NCI-H748 (cell line): Measurements from ENCODE around the gene RSBN1L.

ENCODE experiments used
- DNase-seq: peaks from one replicate; lab custom pipeline; 2025; ENCODE audit not compliant: unreplicated experiment; lab: John Stamatoyannopoulos, UW

RSBN1L gene

DNA sequence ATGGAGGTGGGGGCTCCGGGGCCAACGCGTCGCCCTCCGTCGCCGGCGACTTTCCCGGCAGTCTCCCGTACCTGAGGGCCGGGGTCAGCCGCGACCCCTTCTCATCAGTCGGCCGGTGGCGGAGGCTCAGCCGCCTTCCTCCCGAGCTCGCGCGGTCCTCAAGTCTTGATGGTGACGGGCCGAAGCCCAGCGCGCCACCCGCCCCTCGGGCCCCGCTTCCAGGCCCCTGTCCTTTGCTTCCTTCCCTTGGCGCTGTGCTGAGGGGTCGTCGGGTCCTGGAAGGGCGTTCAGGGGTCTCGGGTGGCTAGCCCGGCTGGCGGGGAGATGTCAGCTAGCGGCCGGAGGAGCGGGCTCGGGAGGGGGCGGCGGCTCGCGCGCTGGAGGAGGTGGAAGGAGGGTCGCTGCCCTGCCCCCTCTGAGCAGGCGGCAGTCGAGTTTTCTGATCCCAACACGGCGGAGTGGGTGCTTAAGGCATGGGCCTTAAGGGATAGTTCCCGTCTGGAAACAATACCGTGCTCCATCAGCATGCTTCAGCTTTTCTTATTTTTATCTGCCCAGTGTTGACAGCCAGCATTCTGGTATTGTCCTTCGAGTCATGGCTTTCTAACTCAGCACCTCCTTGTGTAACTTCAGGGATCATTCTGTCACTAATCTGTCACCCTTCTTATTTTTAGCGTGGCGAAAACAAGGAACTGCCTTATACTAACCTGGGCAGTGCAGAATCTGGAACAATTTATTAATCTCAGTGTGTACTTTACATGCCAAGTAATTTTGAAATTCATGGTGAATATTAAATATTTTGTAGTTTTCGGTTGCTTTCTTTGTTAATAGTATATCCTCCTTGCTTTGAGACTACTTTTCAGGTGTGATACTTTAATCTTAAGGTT, 103.1 kb downstream of the RSBN1L start:
- peak; percentile 59 for DNase-seq

DNA sequence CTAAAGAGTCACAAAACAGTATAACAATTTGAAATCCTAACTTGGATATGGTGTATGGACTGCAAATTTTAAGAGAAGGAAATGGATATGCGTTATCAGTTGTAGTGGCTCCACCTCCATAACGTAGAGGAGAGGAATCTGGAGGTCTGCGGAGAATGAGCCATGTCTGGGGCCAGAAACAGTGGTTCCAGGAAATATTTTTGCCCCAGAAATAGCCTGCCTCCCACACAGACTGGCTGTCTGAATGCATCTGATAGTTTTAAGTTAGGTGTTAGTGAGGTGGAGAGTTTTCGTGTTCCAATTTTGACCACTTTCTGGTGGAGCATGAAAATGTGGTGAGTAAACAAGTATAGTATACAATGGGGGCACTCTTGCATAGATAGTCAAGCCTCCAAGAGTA, 103.9 kb downstream of the RSBN1L start:
- DNase-seq, result no peak

DNA sequence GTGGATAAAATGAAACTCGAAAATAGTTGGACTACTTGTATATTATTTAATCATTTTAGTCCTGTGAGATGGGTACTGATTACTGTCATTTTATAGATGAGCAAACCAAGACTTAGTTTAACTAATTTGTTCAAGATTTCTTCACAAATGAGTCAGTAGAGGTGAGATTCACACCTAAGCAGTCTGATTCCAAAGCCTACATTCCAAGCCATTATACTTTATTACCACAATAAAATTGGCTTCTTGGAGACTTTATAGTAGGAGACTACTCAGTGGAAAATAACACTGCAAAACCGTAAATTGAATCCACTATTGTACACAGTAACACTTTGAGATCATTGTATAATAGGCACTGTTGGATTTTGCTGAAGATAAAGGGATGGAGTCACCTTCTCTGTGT, 104.5 kb downstream of the RSBN1L start:
- DNase-seq, result no peak

DNA sequence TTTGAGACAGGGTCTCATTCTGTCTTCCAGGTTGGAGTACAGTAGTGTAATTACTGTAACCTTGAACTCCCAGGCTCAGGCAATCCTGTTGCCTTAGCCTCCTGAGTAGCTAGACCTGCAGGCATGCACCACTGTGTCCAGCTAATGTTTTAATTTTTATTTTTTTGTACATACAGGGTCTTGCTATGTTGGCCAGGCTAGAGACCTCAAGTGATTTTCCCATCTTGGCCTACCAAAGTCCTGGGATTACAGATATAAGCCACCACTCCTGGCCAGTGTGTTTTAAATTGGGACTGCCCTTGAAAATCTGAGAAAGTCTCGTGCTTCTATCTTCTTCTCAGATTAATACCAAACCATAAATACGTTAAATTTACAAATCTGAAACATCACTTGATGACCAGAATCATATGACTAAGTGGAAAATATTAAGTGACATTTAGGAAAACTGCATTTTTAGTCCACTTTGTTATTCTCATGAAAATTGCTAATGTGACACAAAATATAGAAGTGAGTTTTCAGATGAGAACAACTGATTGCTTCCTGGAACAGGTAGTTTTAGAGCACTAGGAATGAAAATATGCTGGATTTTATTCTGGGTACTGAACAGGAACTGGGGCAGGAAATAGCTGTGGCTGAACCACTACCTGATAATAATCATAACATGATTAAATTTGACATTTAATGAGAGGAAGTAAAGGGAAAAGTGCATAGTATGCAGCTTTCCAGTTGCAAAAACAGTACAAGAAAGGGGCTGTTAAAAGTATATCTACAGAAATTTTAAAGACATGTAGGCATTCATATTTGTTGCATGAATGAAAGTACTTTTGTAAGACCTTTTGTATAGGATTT, 106.5 kb downstream of the RSBN1L start:
- no peak for DNase-seq

DNA sequence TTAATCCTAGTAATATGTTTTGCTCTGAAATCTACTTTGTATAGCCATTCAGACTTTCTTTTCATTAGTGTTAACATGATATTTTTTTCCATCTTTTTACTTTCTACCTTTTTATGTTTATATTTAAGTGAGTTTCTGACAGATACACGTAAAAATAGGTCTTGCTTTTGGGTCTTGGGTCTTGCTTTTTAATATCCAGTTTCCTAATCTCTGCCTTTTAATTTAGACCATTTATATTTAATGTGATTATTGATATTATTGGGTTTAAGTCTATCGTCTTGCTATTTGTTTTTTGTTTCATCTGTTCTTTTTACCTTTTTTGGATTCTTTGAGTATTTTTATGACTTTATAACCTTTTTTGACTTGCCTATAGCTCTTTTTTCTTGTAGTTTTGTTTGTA, 110.2 kb downstream of the RSBN1L start:
- no peak for DNase-seq

DNA sequence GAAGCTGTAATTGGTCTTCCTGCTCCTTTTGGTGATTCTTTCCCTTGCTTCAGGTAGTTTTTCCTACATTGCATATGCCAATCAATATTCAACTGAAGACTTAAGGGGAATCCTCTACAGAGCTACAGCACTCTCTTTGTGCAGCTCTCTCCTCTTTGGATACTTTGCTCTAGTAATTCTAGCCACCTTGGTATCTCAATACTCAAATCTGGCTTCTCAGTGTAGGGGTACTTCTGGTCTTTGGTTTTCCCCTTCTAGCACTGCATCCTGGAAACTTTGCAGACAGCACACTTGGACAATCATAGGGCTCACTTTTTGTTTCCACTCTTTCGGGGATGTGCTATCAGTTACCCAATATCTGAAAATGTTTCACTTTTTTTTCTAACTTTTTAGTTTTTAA, 112.3 kb downstream of the RSBN1L start:
- DNase-seq, result no peak

DNA sequence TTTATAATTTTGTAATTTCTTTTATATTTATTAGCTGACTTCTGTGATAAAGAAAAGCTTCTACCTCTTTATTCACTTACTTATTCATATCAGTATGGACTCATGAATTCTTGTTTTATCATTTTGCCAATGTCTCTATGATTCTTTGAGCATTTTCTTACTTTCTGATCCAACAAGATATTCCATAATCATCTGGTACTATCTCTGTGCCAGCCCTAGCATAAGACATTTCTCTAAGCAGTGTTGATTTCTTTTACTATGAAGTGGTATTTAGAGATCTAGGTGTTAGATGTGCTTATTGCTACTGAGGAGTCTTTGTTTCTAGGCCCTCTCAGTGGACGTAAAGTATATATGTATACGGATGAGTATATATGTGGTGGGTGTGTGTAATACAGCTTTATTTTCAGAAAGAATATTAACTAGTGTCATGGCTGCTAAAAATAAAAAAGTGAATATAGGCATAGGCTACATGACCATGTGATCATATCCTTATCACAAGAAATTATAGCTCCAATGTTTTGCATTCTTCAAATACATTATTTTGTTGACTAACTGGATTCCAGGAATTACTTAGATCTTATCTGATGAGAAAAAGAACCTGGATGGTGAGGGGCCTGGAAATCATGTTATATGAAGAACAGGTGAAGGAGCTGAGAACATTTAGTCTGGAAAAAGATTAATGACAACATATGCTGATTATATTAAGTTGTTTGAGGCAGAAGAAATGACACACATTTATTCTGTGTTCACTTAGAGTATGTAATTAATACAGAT, 115.4 kb downstream of the RSBN1L start:
- no peak for DNase-seq

DNA sequence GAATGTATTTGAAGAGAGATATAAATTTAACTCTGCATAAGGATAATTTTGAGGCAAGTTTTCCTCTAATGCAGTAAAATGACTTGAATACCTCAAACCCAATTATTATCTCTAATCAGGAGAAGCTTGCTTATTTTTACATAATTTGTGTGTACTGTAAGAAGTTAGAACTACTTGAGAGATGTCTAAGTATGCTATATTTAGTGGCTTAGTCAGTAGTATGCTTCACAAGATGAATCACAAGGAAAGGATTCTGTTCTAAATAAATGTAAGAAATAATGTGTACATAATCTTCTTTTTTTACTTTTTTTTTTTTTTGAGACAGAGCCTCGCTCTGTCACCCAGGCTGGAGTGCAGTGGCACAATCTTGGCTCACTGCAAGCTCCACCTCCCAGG, 116.0 kb downstream of the RSBN1L start:
- DNase-seq, result no peak

DNA sequence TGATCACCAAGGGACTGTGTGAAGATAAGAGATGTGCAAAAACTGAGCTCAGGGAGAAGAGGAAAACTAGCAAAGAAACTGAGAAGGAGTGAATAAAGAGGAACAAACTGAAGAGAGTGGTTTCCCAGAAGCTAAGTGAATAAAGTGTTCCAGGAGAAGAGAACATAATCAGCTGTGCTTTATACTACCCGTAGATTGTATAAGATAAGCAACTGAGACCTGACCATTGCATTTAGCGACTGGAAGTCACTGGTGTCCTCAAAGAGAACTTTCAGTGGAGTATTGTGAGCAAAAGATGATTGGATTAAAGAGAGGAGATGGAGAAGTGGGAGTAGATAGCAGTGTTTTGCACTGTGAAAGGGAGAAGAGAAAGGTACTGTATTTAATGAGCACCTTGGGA, 116.9 kb downstream of the RSBN1L start:
- DNase-seq, result no peak

DNA sequence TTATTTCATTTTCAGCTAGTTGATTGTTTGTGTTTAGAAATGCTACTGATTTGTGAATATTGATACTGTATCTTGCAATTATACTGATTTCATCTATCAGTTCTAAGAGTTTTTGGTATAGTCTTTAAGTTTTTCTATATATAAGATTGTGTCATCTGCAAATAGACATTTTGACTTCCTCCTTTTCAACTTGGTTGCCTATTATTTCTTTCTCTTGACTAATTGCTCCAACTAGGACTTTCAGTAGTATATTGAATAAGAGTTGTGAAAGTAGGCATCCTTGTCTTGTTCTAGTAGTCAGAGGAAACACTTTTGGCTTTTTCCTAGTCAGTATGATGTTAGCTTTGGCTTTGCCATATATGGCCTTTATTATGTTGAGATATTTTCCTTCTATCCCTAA, 122.8 kb downstream of the RSBN1L start:
- DNase-seq, result no peak

DNA sequence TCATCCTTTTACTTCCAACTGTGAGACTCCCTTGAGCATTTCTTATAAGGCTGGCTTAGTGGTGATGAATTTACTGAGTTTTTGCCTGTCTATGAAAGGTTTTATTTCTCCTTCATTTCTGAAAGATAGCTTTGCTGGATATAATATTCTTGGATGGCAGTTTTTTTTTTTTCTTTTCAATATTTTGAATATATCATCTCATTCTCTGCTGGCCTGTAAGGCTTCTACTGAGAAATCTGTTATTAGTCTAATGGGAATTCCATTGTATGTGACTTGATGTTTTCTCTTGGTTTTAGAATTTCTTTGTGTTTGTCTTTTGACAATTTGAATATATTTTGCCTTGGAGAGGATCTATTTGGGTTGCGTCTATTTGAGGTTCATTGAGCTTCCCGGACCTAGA, 124.7 kb downstream of the RSBN1L start:
- DNase-seq, result no peak

DNA sequence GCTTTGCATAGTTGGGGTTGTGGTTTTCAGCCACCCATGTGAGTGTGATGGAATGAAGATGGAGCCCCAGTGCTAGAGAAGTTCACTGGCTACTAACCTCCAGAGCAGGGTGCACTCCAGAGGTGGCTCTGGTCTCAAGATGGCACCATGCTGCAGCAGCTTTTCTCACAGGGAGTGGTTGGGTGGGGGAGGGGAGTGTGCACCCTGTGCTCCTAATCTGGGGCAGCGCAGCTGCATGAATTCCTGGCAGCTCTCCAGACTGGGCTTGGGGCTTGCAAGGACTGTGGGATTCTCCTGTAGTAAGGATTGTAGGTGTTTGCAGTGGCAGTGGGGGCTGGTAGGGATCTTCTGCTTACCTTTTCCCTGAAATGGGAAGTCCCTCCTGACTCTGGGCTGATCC, 126.0 kb downstream of the RSBN1L start:
- peak; percentile 5 for DNase-seq

DNA sequence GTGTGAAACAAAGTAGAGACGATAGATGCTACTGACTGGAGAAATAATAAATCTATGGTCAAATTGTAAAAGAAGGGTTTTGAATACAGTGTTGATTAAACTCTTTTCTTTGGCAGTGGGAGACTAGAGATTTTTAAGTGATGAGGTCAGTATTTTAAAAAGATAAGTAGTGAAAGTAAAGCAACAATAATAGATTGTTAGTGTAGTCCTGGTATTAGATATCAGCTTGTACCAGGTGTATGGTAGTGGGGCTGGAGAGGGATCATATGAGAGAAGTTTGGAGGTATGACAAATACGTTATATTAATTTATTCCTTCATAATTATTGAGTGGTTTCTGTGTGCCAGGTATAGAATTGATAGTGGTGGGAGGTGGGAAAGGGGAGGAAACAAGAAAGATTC, 127.5 kb downstream of the RSBN1L start:
- DNase-seq, result no peak

DNA sequence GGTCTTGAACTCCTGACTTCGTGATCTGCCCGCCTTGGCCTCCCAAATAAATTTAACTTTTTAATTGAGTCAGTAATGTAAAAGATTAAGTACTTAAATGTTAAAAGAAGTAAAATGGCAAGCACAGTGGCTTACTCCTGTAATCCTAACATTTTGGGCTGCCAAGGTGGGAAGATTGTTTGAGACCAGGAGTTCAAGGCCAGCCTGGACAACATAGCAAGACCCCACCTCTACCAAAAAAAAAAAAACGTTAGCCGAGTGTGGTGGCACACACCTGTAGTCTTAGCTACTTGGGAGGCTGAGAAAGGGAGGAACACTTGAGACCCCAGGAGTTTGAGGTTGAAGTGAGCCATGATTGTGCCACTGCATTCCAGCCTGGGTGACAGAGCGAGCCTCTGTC, 128.4 kb downstream of the RSBN1L start:
- no peak for DNase-seq

DNA sequence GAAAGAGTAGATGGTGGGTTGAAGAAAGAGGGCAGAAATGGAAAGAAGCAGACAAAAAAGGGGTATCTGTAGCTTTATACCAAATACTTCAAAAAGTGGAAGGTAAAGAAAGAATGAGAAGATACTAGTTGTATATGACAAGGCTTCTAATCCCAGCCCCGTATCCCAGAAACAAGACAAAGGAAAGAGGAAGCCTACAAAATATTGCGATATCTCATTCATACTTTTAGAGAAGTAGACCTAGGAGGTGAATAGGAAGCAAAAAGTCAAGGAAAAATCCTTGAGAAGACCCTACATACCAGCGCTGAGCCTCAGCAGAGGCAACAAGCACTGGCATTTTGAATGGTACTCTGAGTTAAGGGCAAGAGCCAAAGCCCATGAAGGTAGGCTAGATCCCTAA, 128.9 kb downstream of the RSBN1L start:
- no peak for DNase-seq

DNA sequence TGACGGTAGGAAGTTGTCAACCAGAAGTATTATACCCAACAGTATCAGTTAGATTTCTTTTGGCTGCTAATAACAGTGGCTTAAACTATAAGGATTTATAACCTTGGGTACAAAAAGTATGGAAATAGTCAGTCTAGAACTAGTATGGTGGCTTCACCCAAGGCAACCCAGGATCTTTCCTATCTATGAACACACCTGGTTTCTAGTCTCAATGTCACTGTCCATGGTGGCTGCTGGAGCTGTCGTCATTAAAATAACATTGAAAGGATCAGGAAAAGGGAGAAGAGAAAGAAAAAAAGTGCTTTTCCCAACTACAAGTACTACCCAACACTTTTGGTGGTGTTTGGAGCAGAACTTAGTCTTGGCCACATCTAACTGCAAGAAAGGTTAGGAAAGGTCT, 130.0 kb downstream of the RSBN1L start:
- DNase-seq, result no peak

DNA sequence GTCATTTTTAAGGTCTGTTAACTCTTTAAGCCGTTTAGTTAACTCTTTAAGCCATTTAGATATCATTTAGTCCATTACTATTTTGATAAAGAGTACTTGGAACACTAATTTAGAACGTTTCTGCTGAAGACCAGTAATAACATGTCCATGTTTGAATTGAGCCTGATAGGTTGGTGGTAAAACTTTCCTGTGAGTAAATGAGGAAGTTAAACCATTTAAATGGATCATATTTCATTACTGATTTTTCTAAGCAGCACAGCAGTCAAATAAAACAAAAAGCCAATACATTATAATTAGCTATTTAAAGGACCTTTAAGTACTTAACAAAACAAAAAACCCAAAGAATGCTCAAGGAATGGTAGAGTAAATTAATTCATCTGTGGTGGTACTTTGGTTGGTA, 131.7 kb downstream of the RSBN1L start:
- DNase-seq, result peak; percentile 14

DNA sequence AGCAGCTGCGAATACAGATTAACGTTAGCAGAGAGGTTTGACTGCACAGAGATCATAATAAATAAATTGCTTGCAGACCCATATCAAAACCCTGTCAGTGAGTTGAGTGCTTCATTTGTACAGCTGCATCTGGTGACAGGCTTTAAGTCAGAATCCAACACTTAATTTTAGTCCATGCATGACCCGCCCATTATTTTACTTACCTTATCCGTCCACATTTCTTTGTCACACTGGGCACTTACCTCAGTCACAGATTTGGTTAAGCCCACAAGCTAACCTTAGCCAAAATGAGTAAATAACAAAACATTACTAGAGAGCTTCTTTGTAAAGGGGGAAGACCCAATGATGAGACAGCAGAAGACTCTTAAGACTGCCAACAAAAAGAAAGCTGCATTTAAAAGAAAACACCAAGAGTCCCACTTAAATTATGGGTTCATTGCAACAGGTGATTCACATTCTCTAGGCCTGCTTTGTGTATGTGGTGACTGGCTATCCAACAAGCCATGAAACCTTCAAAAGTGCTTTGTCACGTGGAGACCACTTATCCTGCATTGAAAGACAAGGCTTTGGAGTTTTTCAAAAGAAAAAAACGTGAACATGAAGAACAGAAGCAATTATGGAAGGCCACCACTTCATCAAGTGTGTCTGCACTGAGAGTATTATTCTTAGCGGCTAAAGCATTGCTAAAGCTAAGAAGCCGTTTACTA, 134.5 kb downstream of the RSBN1L start:
- peak; percentile 30 for DNase-seq

DNA sequence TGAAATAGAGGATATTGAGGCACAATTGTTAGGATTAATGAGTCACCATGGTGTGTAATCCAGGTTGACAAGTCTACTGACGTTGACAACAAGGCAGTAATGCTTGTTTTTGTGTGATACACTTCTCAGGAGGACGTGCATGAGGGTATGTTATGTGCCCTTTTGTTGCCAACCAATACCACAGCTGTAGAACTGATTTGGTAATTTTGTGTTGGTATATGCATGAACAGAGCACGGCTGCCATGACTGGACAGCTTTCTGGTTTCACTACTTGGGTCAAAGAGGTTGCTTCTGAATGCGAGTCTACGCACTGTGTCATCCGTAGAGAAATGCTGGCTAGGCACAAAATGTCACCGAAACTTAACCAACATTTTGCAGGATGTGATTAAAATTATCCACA, 135.2 kb downstream of the RSBN1L start:
- DNase-seq, result no peak

DNA sequence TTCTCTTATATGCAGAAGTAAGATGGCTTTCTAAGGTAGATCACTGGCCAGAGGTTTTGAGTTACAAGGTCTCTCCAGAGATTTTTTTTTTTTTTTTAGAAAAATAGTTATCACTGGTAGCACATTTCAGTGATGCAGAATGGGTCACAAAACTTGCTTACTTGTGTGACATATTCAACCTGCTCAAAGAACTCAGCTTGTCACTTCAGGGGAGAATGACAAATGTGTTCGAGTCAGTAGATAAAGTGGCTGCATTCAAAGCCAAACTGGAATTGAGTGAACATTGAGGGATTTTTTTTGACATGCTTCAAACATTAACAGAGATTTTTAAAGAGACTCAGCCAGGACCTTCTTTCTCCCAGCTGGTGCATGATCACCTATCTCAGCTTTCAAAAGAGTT, 135.7 kb downstream of the RSBN1L start:
- DNase-seq, result no peak
